ENCODE results near the gene DLG3.

DLG3 gene

GRCh38 chrX:70525733-70526132, 81.1 kb downstream of the DLG3 start:
- no peak for DNase-seq (ENCODE audit: low read depth in 2 of 2)

GRCh38 chrX:70527053-70527452, 82.4 kb downstream of the DLG3 start:
- no peak for DNase-seq (ENCODE audit: low read depth in 2 of 2)

GRCh38 chrX:70527610-70528345, 83.1 kb downstream of the DLG3 start:
- no peak for DNase-seq (ENCODE audit: low read depth in 2 of 2)

GRCh38 chrX:70535198-70535597, 90.6 kb downstream of the DLG3 start:
- DNase-seq (ENCODE audit: low read depth in 2 of 2) = no peak

GRCh38 chrX:70549429-70549828, 104.8 kb downstream of the DLG3 start:
- no peak for DNase-seq (ENCODE audit: low read depth in 2 of 2)

- no peak for DNase-seq (ENCODE audit: low read depth in 2 of 2)
These were observed 107.6 kb downstream of the DLG3 start for GRCh38 chrX:70552130-70552704.

- no peak for DNase-seq (ENCODE audit: low read depth in 2 of 2)
These were observed 108.9 kb downstream of the DLG3 start for GRCh38 chrX:70553516-70553915.

- no peak for DNase-seq (ENCODE audit: low read depth in 2 of 2)
These were observed 109.4 kb downstream of the DLG3 start for GRCh38 chrX:70554081-70554480.

GRCh38 chrX:70554523-70554922, 109.9 kb downstream of the DLG3 start:
- no peak for DNase-seq (ENCODE audit: low read depth in 2 of 2)

- no peak for DNase-seq (ENCODE audit: low read depth in 2 of 2)
These were observed 110.3 kb downstream of the DLG3 start for GRCh38 chrX:70554948-70555347.

Measured in stimulated activated CD8-positive, alpha-beta memory T cell treated with anti-CD3 and anti-CD28 coated beads, Interleukin-7, amount 100 ng/mL, for 4 hours (primary cell).